ENCODE results near the gene PRKAG3. TPM values are rescaled to one million over a fixed set of nuclear protein-coding genes. Genes with fewer than 3 reads are reported as not detected.
"Not testable (repeated sequence)": the region's sequence is repeated elsewhere in the genome, so short reads cannot be mapped to it uniquely, and the experiment has no call there.

The PRKAG3 gene
- total RNA-seq, 1 donor from 2014 or later, result not detected

DNA sequence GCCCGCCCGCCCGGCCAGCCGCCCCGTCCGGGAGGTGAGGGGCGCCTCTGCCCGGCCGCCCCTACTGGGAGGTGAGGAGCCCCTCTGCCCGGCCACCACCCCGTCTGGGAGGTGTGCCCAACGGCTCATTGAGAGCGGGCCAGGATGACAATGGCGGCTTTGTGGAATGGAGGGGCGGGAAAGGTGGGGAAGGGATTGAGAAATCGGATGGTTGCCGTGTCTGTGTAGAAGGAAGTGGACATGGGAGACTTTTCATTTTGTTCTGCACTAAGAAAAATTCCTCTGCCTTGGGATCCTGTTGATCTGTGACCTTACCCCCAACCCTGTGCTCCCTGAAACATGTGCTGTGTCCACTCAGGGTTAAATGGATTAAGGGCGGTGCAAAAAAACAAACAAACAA, 15.4 kb upstream of the PRKAG3 start:
- DNase-seq (ENCODE audit: low spot score in 2 of 2); FAIRE-seq: not testable (repeated sequence)

DNA sequence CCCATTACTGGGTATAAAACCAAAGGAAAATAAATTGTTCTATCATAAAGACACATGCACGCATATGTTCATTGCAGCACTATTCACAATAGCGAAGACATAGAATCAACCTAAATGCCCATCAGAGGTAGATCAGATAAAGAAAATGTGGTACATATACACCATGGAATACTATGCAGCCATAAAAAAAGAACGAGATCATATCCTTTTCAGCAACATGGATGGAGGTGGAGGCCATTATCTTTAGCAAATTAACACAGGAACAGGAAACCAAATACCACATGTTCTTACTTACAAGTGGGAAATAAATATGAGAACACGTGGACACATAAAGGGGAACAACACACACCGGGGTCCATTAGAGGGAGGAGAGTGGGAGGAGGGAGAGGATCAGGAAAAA, 12.7 kb upstream of the PRKAG3 start:
- not testable (repeated sequence) for FAIRE-seq; DNase-seq (ENCODE audit: low spot score in 2 of 2)

DNA sequence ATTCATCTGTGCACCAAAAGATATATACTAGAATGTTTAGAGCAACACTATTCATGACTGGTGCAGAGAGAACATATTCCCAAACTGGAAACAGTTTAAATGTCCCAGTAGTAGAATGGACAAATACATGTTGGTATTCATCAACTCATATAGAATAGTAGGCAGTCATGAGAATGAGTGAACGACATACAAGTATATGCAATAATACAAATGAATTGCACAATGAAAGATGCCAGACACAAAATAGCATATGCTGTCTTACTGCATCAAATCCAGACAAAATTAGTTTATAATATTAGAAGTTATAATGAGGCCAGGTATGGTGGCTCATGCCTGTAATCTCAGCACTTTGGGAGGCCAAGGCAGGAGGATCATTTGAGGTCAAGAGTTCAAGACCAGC, 8.3 kb upstream of the PRKAG3 start:
- DNase-seq (ENCODE audit: low spot score in 2 of 2), result no peak
- no peak for FAIRE-seq

DNA sequence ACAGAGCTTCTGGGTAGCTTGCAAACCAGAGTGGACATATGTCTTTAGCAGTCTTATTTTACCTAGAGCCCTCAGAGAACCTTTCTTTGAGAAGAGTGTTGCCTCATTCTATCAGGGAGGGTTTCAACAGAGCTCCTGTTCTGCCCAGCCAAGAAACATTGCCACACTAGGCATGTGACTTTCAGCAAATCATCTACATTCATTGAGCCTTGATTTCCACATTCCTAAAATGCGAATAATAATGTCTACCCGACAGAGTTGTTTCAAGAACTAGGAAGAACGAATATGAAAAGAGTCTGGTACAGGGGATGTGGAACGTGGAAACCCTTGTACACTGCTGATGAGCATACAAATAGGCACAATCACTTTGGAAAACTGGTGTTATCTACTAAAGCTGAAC, 7.8 kb upstream of the PRKAG3 start:
- no peak for DNase-seq (ENCODE audit: low spot score in 2 of 2)
- FAIRE-seq, result no peak

DNA sequence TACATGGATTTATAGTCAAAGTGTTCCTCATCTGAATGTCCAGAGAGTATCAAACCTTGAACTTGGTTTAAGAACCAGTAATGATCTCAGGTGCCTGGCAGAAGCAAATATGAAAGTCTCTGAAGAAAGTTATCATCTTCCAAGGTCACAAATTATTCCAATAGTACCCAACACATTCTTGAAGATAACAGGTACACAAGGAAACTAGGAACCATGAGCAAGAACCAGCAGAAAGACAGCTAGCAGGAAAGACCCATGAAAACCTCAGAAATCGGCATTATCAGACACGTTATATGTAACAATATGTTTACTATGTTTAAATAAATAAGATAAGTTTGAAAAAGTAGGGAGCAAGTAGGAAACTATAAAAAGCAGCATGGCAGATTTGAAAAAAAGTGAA, 5.9 kb upstream of the PRKAG3 start:
- DNase-seq (ENCODE audit: low spot score in 2 of 2), result no peak
- no peak for FAIRE-seq

DNA sequence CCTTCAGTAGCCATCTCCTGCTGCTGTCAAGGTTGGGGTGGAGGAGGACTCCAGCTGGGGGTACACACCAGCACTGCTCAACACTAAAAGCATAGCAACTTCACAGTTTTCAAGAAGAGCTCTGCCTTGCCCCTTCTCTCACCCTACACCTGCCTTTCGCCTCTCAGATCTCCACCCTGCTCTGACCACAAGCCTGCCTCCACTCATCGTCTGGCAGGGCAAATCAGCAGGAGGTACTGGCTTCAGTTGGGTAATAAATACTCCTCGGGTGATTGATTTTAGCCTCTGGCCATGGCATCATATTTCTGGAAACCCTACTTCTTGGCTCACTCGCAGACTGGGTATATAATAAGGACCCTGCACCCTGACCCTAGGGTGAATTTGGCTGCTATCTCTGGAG, 3.1 kb upstream of the PRKAG3 start:
- DNase-seq (ENCODE audit: low spot score in 2 of 2), result no peak
- no peak for FAIRE-seq

DNA sequence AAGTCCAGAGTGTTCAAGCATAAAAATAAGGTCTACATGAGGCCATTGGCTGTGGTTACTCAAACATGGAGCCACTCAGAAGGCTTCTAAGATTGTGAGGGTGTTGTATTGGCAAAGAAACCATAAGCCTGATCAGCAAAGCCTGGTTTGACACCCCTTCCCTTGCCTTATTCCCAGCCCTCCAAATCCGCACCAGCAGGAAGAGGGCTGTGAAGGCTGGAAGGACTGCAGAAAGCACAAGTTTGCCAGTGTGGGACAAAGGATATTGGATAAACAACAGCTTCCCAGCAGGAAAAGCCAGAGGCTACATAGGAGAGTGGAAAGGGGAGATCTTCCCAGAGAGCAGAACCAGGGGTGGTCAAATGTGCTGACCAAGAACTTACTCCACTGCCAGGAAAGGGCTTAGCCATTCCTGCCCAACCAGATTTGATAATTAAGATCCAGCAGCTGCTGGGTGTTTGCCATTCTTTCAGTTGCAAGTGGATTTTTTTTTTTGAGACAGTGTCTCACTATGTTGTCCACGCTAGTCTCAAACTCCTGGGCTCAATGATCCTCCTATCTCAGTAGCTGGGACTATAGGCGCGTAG, 1.5 kb upstream of the PRKAG3 start:
- FAIRE-seq (no peak), DNase-seq (ENCODE audit: low spot score in 2 of 2) (no peak)

DNA sequence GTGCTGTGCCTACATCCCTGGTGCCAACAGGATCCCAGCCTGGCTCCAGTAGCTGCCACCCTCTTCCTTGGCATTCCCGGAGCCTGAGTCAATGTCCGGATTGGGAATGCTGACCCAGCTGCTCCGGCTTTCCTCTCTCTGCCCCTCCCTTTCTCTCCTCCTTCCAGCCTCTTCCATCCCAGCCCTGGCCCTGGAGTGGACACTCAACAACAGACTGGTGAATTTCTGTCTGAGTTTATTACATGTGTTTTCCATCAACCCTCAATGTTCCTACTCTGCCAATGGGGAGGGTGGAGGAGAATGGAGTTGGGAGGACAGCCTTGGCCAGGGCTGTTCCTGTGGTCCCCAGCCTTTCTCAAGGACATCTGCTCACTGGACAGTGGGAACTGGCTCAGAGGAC, 917 bp upstream of the PRKAG3 start:
- DNase-seq (ENCODE audit: low spot score in 2 of 2), result no peak
- FAIRE-seq, result no peak

DNA sequence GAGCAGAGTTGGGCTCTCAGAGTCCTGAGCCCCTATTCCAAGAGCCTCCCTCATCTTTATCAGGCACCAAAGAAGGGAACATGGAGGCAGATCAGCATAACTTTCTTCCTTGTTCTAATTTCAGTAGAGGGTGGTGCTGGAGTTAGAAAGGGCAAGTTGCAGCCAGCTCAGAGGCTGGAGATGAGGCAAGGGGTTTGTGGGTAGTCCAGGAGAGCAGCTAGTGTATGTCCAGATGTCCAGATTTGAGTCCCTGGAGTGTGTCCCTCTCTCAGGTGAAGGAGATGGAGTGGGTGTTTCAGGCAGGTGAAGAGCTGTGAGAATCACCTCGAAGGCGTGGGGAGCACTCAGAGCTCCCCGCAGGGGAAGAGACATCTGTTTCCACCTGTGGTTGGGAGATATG, 478 bp upstream of the PRKAG3 start:
- no peak for DNase-seq (ENCODE audit: low spot score in 2 of 2)
- no peak for FAIRE-seq

DNA sequence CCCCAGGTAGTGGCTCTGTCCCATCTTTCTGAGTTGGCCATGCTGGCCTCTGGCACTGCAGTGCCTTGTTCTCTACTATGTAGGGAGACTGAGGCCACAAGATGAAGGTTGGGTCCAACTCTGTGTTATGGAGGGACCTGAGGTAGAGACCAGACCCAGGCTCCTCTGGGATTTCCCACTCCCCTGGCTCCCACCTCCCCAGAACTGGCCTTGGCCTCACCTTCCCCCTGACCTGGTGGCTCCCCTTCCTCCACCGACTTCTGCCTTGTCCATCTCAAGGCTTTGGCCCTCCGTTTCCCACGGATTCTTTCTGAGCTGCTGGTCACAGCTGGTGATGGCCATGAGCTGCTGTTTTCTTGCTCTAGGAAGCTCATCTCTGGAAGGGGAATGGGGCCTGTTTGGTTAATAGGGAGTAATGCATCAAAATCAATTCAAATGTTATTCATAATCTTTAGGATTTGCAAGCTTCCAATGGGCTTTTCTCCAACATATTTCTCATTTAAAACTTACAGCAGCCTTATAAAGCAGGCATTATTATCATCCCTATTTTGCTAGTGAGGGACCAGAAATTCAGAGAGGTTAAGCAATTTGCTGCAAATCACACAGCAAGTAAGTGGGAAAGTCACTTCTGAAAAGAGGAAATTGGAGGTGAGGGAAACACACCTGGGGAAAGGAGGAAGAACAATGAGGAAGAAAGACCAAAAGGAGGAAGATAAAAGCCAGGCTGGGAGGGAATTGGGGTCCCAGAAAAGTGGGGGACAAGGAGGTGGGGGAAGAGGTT, 887 bp downstream of the PRKAG3 start:
- no peak for FAIRE-seq

DNA sequence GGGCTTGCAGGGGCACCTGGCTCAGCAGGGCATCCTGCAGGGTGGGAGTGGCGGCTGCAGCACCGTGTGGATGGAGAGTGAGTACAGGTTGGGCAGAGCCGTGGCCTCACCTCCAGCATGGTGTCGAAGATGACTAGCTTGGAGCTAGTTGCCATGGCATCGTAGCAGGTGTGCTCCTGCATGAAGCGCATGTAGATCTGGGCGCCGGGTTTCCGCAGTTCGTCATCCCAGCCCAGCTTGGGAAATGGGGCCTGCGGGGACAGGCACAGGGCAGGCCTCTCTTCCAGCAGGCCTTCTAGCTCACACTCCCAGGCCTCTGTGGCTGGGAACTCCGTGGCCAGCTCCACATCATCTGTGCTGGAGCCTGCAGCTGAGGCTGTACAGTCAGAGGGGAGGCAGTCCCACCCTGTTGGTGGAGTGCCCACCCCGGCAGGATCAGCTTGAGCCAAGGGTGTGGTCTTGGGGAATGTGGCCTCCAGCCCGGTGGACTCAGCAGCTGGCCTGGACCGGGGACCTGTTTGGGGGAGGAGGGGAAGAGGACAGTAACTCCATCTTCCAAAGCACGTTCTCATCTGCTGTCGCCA, 1.6 kb downstream of the PRKAG3 start:
- no peak for FAIRE-seq

More for the DNA sequence above, 887 bp downstream of the PRKAG3 start:
- DNase-seq (ENCODE audit: low spot score in 2 of 2), result no peak

DNA sequence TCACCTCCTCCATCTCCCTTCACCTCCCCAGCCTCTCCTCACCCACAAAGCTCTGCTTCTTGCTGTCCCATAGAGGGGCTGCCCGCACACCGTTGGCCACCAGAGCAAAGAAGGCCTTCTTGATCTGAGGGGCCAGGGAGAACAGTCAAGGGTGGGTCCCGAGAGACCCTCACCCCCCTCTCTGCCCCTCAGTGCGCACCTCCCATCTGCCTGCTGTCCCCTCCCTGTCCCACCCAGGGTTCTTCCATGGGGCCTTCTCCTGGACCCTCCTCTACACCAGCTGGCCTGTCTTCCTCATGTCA, 3.2 kb downstream of the PRKAG3 start:
- DNase-seq (ENCODE audit: low spot score in 2 of 2) (no peak), FAIRE-seq (no peak)

More for the DNA sequence above, 1.6 kb downstream of the PRKAG3 start:
- no peak for DNase-seq (ENCODE audit: low spot score in 2 of 2)

DNA sequence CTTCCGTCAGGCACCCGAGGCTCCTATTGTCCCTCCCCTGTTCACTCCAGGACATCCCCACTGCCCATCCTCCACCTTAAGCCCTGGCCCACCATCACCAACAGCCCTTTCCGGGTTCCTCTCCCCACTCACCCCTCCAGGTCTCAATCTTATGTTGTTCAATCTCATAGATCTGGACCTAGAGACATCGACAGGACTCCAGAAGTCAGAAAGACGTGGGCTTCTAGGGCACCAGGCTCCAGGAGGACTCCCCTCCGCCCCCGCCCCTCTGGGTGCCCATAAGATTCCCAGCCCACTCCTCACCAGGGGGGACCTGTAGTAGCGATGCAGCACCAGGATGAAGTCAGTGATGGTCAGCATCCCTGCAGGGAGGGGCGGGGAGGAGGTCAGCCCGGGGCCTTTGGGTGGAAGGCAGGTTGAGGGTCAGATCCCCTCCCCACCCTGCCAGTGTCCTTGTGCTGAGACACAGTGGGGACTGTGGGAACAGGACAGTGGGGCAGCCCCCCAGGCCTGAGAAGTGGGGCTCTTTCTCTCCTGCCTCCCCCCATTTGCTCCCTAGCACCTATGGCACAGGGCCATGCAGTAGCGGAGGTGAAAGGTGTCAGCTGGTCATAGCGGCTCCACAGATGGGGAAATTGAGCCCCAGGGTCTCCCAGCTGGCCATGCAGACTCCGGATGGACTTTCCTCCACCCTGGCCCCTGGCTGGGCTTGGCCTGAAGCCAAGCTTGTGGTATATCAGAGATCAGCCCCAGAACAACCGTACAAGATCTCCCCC, 3.7 kb downstream of the PRKAG3 start:
- FAIRE-seq, result no peak
- DNase-seq (ENCODE audit: low spot score in 2 of 2), result no peak

DNA sequence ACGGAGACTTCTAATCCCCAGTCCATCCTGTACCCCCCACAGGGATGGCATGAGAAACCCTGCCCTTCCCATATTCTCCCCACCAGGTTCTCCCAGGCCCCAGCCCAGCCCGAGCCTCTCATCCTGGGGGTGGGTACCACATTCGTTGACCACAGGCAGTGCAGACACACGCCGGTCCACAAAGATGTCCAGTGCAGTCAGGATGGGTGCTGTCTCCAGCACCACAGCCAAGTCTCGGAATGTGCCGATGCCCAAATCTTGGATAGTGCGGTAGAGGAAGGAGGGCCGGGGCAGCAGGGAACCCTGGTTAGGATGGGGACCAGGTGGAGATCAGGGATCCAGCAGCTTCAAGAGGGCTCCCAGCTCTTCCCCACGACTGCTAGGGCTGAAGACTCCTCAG, 4.8 kb downstream of the PRKAG3 start:
- no peak for FAIRE-seq

DNA sequence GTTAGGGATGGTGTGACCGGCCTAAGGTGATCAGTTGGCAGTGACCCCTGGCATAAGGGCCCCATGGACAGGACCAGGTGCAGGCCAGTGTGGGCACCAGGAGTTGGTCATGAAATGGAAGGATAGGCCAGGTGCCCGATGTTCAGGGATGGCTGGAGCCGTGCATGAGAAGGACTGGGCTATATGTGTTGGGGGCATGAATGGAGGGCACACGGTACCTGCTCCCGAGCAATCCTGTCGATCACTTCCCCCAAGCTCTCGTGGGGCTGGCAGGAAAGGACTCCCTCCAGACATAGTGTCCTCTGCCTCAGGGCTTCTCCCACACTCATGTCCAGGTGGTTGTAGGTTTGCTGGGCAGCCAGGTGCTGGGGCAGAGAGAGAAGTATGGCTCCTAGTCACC, 7.6 kb downstream of the PRKAG3 start:
- FAIRE-seq (no peak), DNase-seq (ENCODE audit: low spot score in 2 of 2) (no peak)

More for the DNA sequence above, 4.8 kb downstream of the PRKAG3 start:
- DNase-seq (ENCODE audit: low spot score in 2 of 2), result no peak

DNA sequence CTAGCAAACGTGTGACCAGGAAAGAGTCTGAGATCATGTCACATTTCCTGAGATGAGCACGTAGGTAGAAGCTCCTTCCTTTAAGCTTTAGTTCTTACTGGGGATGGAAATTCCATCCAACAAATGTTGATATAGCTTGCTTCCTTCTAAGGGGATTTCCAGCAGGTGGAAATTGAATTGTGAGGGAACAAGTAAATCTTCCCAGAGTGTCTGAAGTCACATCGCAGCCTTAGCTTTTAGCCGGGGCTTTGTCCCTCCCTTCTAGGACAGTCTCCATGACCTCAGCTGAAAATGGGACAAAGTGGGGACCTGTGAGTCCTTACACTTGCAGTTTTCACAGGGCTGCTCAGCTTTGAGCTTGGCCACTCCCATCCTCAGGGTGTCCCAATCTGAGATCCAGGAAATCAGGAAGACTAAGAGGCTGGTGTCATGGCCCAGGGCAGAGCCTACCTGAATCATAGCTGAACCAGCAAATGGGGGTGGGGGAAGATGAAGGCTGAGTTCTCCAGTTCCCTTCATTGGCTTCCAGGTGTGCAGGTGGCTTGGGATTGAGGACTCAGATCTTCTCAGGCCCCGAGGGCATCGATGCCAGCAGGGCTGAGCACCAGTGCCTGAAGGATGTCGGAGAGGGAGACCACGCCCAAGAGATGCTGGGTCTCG, 8.3 kb downstream of the PRKAG3 start:
- no peak for DNase-seq (ENCODE audit: low spot score in 2 of 2)
- no peak for FAIRE-seq

DNA sequence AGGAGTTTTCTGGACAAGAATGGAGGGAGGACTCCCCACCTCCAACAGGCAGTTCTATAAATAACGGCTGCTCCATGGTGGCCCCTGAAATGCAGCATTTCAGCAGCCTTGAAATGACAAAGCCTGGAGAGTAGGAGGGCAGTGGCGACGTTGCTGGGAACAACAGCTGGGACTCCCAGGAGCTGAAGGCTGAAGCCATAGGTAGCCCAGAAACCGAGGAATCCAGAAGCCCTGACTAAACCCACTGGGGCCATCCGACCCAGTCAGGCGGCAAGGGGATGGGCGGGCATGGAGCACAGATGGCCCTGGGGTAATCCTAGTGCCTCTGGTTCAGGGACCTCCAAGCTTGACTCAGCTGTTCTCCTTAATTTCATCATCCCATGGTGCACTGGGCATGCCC, 9.0 kb downstream of the PRKAG3 start:
- no peak for DNase-seq (ENCODE audit: low spot score in 2 of 2)
- no peak for FAIRE-seq

DNA sequence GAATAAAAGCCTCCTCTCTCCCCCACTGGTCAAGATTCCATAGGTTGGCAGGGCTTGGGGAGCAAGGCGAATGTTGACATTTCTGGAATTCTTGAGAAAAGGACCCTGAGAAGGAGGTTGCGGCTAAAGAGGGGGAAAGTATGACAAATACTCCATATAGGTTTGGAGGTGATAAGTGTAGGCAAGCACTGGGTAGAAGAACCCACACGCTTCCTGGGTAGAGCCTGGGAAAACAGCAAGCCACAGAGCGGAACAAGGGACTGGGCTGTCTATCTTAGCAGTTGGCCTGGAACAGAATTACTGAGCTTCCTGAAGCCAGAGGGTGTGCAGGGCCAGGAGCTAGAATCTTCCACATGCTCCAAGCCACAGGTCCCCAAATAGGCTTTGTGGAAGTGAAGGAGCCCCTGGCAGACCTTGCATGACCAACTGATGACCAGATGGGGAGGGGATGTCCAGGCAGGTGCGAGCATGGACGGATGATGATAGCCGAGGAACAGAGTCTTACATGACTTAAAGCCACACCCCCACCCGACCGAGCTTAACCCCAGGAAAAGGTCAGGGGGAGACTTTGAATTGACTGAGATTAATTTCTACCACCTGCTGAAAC, 9.9 kb downstream of the PRKAG3 start:
- no peak for FAIRE-seq
- no peak for DNase-seq (ENCODE audit: low spot score in 2 of 2)

DNA sequence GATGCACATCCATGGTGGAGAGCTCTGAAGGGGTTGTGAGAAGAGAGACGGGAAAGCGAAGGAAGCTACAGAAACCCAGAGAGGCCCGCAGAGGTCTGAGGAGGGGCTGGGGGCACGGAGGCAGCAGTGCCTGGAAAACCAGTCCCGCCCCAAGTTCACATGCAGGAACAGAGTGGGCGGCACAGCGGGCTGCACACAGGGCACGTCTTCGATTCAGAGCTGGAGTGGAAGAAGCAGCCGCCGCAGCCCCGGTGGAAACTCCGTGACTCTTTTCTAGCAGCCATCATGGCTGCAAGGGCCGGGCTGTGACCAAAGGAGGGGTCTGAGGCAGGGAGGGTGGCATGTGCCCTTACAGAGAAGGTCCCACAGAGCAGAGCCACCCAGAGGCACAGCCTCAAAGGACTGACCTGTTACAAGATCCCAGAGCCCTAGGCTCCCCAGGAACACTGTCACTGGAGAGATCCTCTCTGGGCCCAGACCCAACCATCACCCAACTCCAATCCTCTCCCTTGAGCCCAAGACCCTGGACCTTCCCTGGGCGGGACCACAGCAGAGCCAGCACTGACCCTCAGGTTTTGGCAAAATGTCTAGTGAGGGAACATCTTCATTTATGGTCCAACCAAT, 10.7 kb downstream of the PRKAG3 start:
- FAIRE-seq, result no peak
- DNase-seq (ENCODE audit: low spot score in 2 of 2), result no peak

DNA sequence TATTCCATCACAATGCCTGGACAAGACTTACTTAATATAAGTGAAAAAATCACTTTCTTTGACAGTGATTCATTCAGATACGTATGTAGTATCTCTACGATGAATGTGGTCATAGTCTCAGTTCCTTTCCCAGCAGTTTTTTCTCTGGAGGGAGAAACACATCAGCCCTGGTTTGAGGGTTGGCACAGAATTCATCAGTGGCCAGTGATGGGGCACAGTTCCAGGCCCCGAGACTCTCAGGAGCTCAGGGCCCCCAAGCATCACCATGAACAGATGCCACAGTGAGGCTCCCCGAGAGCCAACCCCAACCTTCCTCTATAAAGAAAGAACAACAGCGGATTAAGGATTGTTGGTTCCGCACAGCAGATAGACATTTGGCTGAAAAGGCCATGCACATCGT, 12.5 kb downstream of the PRKAG3 start:
- no peak for FAIRE-seq
- no peak for DNase-seq (ENCODE audit: low spot score in 2 of 2)
